Keratinocyte (primary cell): ENCODE results near the gene FBXO46.

Source experiments
- EZH2 ChIP-seq: IDR thresholded peaks from one replicate; pipeline ENCODE4 v1.6.1; 2012; ENCODE audit warnings: inconsistent platforms, mild to moderate bottlenecking, low read length, moderate library complexity
- TF ChIP-seq, protein P1 (sequence below), 3 experiments: IDR thresholded peaks in 1 of 3; conservative IDR thresholded peaks in 1 of 3; optimal IDR thresholded peaks in 1 of 3; 2 replicates in 2 of 3; 3 replicates in 1 of 3; pipeline versions ENCODE3 to v1.5.1; 2011; ENCODE audit warnings: low read length in 3 of 3, mild to moderate bottlenecking in 3 of 3, moderate library complexity in 2 of 3, control low read depth in 1 of 3, inconsistent platforms in 1 of 3; ENCODE audit not compliant: insufficient read depth in 2 of 3; ENCODE audit errors: extremely low read depth in 1 of 3

DNA sequence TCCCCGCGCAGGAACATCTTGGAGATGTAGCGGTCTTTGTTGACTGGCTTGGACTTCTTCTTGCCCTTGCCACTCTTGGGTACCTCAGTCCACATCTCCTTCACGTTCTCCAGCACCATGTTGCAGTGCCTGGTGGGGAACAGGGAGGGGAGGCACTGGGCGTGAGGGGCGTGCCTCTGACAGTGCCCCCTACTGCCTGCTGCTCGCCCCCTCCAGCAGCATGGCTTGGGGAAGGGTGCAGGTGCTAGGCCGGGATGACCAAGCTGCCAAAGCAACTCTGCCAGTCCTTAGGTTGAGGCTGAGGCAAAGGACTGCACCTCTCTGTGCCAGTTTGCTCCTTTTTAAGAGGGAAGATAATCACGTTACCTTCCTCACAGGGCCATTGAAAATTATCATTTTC lies 43.1 kb downstream of the FBXO46 start:
- TF ChIP-seq, protein P1, sequence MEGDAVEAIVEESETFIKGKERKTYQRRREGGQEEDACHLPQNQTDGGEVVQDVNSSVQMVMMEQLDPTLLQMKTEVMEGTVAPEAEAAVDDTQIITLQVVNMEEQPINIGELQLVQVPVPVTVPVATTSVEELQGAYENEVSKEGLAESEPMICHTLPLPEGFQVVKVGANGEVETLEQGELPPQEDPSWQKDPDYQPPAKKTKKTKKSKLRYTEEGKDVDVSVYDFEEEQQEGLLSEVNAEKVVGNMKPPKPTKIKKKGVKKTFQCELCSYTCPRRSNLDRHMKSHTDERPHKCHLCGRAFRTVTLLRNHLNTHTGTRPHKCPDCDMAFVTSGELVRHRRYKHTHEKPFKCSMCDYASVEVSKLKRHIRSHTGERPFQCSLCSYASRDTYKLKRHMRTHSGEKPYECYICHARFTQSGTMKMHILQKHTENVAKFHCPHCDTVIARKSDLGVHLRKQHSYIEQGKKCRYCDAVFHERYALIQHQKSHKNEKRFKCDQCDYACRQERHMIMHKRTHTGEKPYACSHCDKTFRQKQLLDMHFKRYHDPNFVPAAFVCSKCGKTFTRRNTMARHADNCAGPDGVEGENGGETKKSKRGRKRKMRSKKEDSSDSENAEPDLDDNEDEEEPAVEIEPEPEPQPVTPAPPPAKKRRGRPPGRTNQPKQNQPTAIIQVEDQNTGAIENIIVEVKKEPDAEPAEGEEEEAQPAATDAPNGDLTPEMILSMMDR (optimal IDR thresholded peaks at IDR 0.05 in 1 of 3, IDR thresholded peaks at IDR 0.05 in 1 of 3, conservative IDR thresholded peaks at IDR 0.05 in 1 of 3; ENCODE audit: extremely low read depth in 1 of 3, insufficient read depth in 2 of 3, low read length in 3 of 3) = peak in 1 of 3 experiments; percentile 11
- TF ChIP-seq EZH2 = no peak
